A673 (cell line): ENCODE data around the gene FRMD6. TPM values are rescaled to one million over a fixed set of nuclear protein-coding genes. Genes with fewer than 3 reads are reported as not detected.

Experiments used
- BruUV-seq: library from RNA; stranded (reverse); fragments of 400-500 nt; replicated peaks from 2 replicates; lab custom pipeline; 2021; lab: Mats Ljungman, UMichigan
- CTCF ChIA-PET: fragments of 300-600 bp; sonication (Branson Sonifier 250); formaldehyde crosslinking; loops from one replicate; lab custom pipeline; 2022; ENCODE audit warnings: antibody characterized with exemption; lab: Charles Lee
- POLR2A ChIA-PET: fragments of 300-600 bp; sonication (Branson Sonifier 250); formaldehyde crosslinking; loops from one replicate; lab custom pipeline; 2022; ENCODE audit warnings: antibody characterized with exemption; ENCODE audit not compliant: low non-redundant PET; lab: Charles Lee
- DNase-seq: peaks from one replicate; pipeline ENCODE4 v3.0.0-alpha.2; 2015; ENCODE audit warnings: low spot score
- H3K27ac ChIP-seq: fragments of 200-600 bp; sonication (generic); 2 replicates; pipeline ENCODE4 v1.5.1; 2016; ENCODE audit warnings: mixed run types, low read depth, mild to moderate bottlenecking, mixed read lengths, antibody characterized with exemption, low read length; ENCODE audit not compliant: poor library complexity, severe bottlenecking
- H3K27me3 ChIP-seq: fragments of 200-600 bp; sonication (generic); replicated peaks from 2 replicates; pipeline ENCODE4 v1.6.1; 2017; ENCODE audit warnings: mixed run types, low read depth, mild to moderate bottlenecking, mixed read lengths, antibody characterized with exemption, low read length; ENCODE audit not compliant: insufficient read depth, poor library complexity
- H3K36me3 ChIP-seq: fragments of 200-600 bp; sonication (generic); 2 replicates; pipeline ENCODE4 v1.6.1; 2016; ENCODE audit warnings: mixed run types, mild to moderate bottlenecking, mixed read lengths, antibody characterized with exemption, low read length; ENCODE audit not compliant: insufficient read depth, poor library complexity, severe bottlenecking
- H3K4me1 ChIP-seq: fragments of 200-600 bp; sonication (generic); 2 replicates; pipeline ENCODE4 v1.6.1; 2017; ENCODE audit warnings: mixed run types, mild to moderate bottlenecking, mixed read lengths, antibody characterized with exemption, low read length; ENCODE audit not compliant: insufficient read depth, poor library complexity, severe bottlenecking
- H3K4me3 ChIP-seq: fragments of 200-600 bp; sonication (generic); 2 replicates; pipeline ENCODE4 v1.5.1; 2016; ENCODE audit warnings: low read depth, mixed run types, mild to moderate bottlenecking, mixed read lengths, low read length; ENCODE audit not compliant: poor library complexity, severe bottlenecking
- H3K9me3 ChIP-seq: fragments of 200-600 bp; sonication (generic); 2 replicates; pipeline ENCODE4 v1.6.1; 2016; ENCODE audit warnings: mixed run types, low read depth, mild to moderate bottlenecking, mixed read lengths, antibody characterized with exemption, low read length; ENCODE audit not compliant: poor library complexity, severe bottlenecking
- CTCF ChIP-seq: fragments of 300-800, 200-600 bp; sonication (generic); conservative IDR thresholded peaks from 2 replicates; pipeline ENCODE4 v1.5.1; 2017; ENCODE audit warnings: low read depth, mild to moderate bottlenecking, antibody characterized with exemption, low read length, moderate library complexity, mixed read lengths
- EZH2 ChIP-seq: fragments of 200-600 bp; sonication (generic); IDR thresholded peaks from 2 replicates; pipeline ENCODE4 v1.6.1; 2017; ENCODE audit warnings: borderline replicate concordance, low read depth, mild to moderate bottlenecking, mixed read lengths, antibody characterized with exemption, low read length; ENCODE audit not compliant: poor library complexity, severe bottlenecking
- intact Hi-C: fragments of 100-400 bp; cut with micrococcal nuclease; formaldehyde crosslinking; loops from one replicate; pipeline ENCODE4 v1.10.0; 2022; ENCODE audit not compliant: unreplicated experiment
- total RNA-seq: library from RNA; stranded (reverse); gene quantifications from 2 replicates; pipeline ENCODE4 v1.2.3, GENCODE V29; 2021

The FRMD6 gene
- total RNA-seq, 1 experiment from 2014 or later: 27.6 TPM

DNA sequence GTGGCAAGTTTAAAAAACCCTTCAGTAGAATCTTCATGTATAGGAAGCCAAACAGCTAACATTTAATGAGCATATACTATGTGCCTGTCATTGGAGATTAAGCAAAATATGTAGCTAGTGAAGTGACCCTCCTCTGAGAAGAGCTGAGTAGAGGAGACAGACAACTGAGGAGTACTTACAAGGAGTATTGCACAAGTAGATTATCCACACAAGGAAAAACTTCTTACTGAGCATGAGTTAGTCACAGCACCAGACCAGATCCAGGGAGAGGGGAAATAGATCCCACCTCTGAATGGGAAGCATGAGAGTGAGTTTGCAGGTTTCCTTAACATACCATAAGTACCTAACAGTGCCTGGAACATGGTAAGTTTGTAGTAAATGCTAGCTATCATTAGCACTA is 33.0 kb downstream of the FRMD6 start:
- BruUV-seq: no TSS peak
- H3K36me3 ChIP-seq: no peaks in the 10 kb centered on the region
- ChIA-PET POLR2A (interaction anchor here (0.6 kb wide), 1 partner anchor 74 kb away, joined by 3 read pairs; no protein-coding TSS in a partner anchor), CTCF (no interaction called here)
- no peak overlapping the region for H3K4me3 ChIP-seq
- H3K4me1 ChIP-seq: peaks cover 40% of the 10 kb centered on the region
- H3K27me3 ChIP-seq: no peaks in the 10 kb centered on the region
- TF ChIP-seq EZH2 (no peak), CTCF (no peak)
- no peak for DNase-seq
- intact Hi-C loops: no loop called here
- no peaks in the 10 kb centered on the region for H3K9me3 ChIP-seq
- no peak overlapping the region for H3K27ac ChIP-seq

GRCh38 chr14:51691176-51691575 is 39.5 kb downstream of the FRMD6 start:
- POLR2A ChIA-PET: no interaction called here
- Histone ChIP-seq H3K9me3 (no peaks in the 10 kb centered on the region), H3K36me3 (no peaks in the 10 kb centered on the region), H3K27ac (no peak overlapping the region), H3K4me1 (peaks cover 7% of the 10 kb centered on the region), H3K27me3 (no peaks in the 10 kb centered on the region), H3K4me3 (no peak overlapping the region)
- intact Hi-C loops: no loop called here
- no TSS peak for BruUV-seq
- no peak for DNase-seq
- CTCF ChIA-PET: no interaction called here
- TF ChIP-seq CTCF (no peak), EZH2 (no peak)

DNA sequence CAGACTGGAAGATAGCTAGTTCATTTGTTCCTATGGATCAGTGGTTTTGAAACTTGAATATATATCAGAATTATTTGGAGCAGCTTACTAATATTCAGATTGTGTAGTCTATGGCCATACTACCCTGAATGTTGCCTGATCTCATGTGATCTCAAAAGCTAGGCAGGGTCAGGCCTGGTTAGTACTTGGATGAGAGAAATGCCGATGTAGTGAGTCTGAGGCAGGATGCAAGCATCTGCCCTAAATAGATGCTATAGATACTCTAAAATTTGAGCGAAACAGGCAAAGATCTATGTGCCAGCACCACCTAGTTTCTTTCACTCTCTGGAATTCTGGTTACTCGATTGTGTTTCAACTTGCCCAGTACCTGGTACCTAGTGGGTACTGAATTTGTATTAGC is 40.9 kb downstream of the FRMD6 start:
- TF ChIP-seq CTCF: no peak
- no peak for TF ChIP-seq EZH2
- Histone ChIP-seq H3K9me3 (no peaks in the 10 kb centered on the region), H3K4me3 (no peak overlapping the region), H3K4me1 (no peaks in the 10 kb centered on the region), H3K27me3 (no peaks in the 10 kb centered on the region), H3K36me3 (no peaks in the 10 kb centered on the region), H3K27ac (no peak overlapping the region)
- DNase-seq: no peak
- ChIA-PET CTCF (no interaction called here), POLR2A (no interaction called here)
- intact Hi-C loops: no loop called here
- no TSS peak for BruUV-seq
